Stimulated activated CD8-positive, alpha-beta memory T cell treated with anti-CD3 and anti-CD28 coated beads, Interleukin-12 subunit alpha, Interleukin-12 subunit beta, amount 100 ng/mL, for 24 hours (primary cell): ENCODE results near the gene ANO10.

Experiments
- DNase-seq: peaks from one replicate; pipeline ENCODE4 v3.0.0-alpha.2; 2020; ENCODE audit errors: extremely low read depth

Gene ANO10

GRCh38 chr3:43348852-43349574 lies 272.8 kb downstream of the ANO10 start:
- DNase-seq: no peak

- no peak for DNase-seq
Observed at GRCh38 chr3:43348350-43348749, 273.5 kb downstream of the ANO10 start.

GRCh38 chr3:43347774-43348173 lies 274.0 kb downstream of the ANO10 start:
- DNase-seq: no peak

GRCh38 chr3:43346978-43347749 lies 274.6 kb downstream of the ANO10 start:
- DNase-seq: no peak

- DNase-seq: no peak
Observed at GRCh38 chr3:43345877-43346276, 275.9 kb downstream of the ANO10 start.

GRCh38 chr3:43345246-43345645 lies 276.6 kb downstream of the ANO10 start:
- no peak for DNase-seq

GRCh38 chr3:43344520-43344919 lies 277.3 kb downstream of the ANO10 start:
- no peak for DNase-seq

- no peak for DNase-seq
Observed at GRCh38 chr3:43343815-43344214, 278.0 kb downstream of the ANO10 start.

- no peak for DNase-seq
Observed at GRCh38 chr3:43343185-43343584, 278.6 kb downstream of the ANO10 start.

GRCh38 chr3:43341788-43342187 lies 280.0 kb downstream of the ANO10 start:
- DNase-seq: no peak

- no peak for DNase-seq
Observed at GRCh38 chr3:43340403-43340802, 281.4 kb downstream of the ANO10 start.

GRCh38 chr3:43338295-43338694 lies 283.5 kb downstream of the ANO10 start:
- no peak for DNase-seq

GRCh38 chr3:43335799-43336198 lies 286.0 kb downstream of the ANO10 start:
- DNase-seq: no peak

GRCh38 chr3:43334976-43335375 lies 286.8 kb downstream of the ANO10 start:
- no peak for DNase-seq

- DNase-seq: no peak
Observed at GRCh38 chr3:43331381-43331780, 290.4 kb downstream of the ANO10 start.

- DNase-seq: no peak
Observed at GRCh38 chr3:43330981-43331380, 290.8 kb downstream of the ANO10 start.

GRCh38 chr3:43328653-43329052 lies 293.2 kb downstream of the ANO10 start:
- DNase-seq: no peak

- DNase-seq: no peak
Observed at GRCh38 chr3:43327582-43327979, 294.2 kb downstream of the ANO10 start.

GRCh38 chr3:43326891-43327581 lies 294.8 kb downstream of the ANO10 start:
- DNase-seq: no peak

- no peak for DNase-seq
Observed at GRCh38 chr3:43323541-43323940, 298.3 kb downstream of the ANO10 start.

GRCh38 chr3:43320288-43320687 lies 301.5 kb downstream of the ANO10 start:
- no peak for DNase-seq

GRCh38 chr3:43319794-43320193 lies 302.0 kb downstream of the ANO10 start:
- DNase-seq: no peak

- no peak for DNase-seq
Observed at GRCh38 chr3:43319376-43319775, 302.4 kb downstream of the ANO10 start.
